Ascending aorta (tissue), 2 donors: ENCODE results near the gene ALG11. TPM values are rescaled to one million over a fixed set of nuclear protein-coding genes. Genes with fewer than 3 reads are reported as not detected.

Source experiments
- DNase-seq, 2 donors: peaks; one replicate each; pipeline ENCODE4 v3.0.0-alpha.2; 2019; ENCODE audit warnings: low spot score in 2 of 2
- H3K27ac ChIP-seq, 2 donors: fragments of 200-600 bp; sonication (generic); one replicate each; pipeline ENCODE4 v1.5.1; 2016 to 2017; ENCODE audit warnings: mild to moderate bottlenecking in 1 of 2
- H3K27me3 ChIP-seq: fragments of 200-600 bp; sonication (generic); one replicate; pipeline ENCODE4 v1.5.1; 2017
- H3K36me3 ChIP-seq, 2 donors: fragments of 200-600 bp; sonication (generic); one replicate each; pipeline ENCODE4 v1.5.1; 2016
- H3K4me1 ChIP-seq, 2 donors: fragments of 200-600 bp; sonication (generic); one replicate each; pipeline ENCODE4 v1.5.1; 2016 to 2017; ENCODE audit warnings: mild to moderate bottlenecking in 1 of 2
- H3K4me3 ChIP-seq, 2 donors: fragments of 200-600 bp; sonication (generic); one replicate each; pipeline ENCODE4 v1.5.1; 2016 to 2017; ENCODE audit warnings: mild to moderate bottlenecking in 1 of 2
- H3K9me3 ChIP-seq, 2 donors: fragments of 200-600 bp; sonication (generic); one replicate each; pipeline ENCODE4 v1.5.1; 2016
- intact Hi-C: fragments of 100-400 bp; cut with DNase I; formaldehyde crosslinking; loops from one replicate; pipeline ENCODE4 v1.15.1; 2023
- total RNA-seq: library from RNA; depleted of rRNA; stranded (reverse); fragments of >200 nt; gene quantifications from one replicate; pipeline ENCODE4 v1.1.0, GENCODE V29; 2016
- TF ChIP-seq, protein P1 (sequence below), 3 experiments: fragments of 200-600 bp in 2 of 3; fragments of 450-650 bp in 1 of 3; sonication (generic) in 2 of 3; IDR thresholded peaks; one replicate each; pipeline ENCODE4 v1.5.1; 2016 to 2019; ENCODE audit warnings: antibody characterized with exemption in 3 of 3, mild to moderate bottlenecking in 1 of 3, moderate library complexity in 1 of 3

Gene ALG11
- total RNA-seq, 1 donor from 2014 or later, result 13.6 TPM

- Histone ChIP-seq H3K9me3 (no peaks in the 10 kb centered on the region), H3K27me3 (no peaks in the 10 kb centered on the region), H3K4me1 (peaks cover 0 to 9% of the 10 kb centered on the region in 2 donors), H3K36me3 (no peaks in the 10 kb centered on the region), H3K27ac (peak overlapping the region; percentile 22 to 65), H3K4me3 (peak overlapping the region; percentile 73 to 75)
- no peak for DNase-seq
- TF ChIP-seq, protein P1, sequence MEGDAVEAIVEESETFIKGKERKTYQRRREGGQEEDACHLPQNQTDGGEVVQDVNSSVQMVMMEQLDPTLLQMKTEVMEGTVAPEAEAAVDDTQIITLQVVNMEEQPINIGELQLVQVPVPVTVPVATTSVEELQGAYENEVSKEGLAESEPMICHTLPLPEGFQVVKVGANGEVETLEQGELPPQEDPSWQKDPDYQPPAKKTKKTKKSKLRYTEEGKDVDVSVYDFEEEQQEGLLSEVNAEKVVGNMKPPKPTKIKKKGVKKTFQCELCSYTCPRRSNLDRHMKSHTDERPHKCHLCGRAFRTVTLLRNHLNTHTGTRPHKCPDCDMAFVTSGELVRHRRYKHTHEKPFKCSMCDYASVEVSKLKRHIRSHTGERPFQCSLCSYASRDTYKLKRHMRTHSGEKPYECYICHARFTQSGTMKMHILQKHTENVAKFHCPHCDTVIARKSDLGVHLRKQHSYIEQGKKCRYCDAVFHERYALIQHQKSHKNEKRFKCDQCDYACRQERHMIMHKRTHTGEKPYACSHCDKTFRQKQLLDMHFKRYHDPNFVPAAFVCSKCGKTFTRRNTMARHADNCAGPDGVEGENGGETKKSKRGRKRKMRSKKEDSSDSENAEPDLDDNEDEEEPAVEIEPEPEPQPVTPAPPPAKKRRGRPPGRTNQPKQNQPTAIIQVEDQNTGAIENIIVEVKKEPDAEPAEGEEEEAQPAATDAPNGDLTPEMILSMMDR (IDR thresholded peaks at IDR 0.05), result no peak
- intact Hi-C loops, result loop anchor here (1.0 to 5.0 kb wide), 6 partner anchors 116 to 560 kb away; partner anchors contain the start of genes CKAP2, DHRS12, INTS6 and WDFY2
These were observed 276 bp downstream of the ALG11 start for GRCh38 chr13:52012512-52012836.

DNA sequence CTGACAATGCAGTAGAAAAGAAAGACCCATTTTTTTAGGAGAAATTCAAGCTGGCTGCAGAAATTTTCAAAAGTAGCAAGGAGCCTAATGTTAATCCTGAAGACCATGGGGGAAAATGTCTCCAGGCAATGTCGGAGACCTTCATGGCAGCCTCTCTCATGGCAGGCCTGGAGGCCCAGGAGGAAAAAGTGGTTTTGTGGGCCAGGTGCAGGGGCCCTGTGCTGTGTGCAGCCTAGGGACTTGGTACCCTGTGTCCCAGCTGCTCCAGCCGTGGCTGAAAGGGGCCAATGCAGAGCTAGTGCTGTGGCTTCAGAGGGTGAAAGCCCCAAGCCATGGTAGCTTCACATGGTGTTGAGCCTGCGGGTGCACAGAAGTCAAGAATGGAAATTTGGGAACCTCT, 4.1 kb downstream of the ALG11 start:
- no peaks in the 10 kb centered on the region for H3K27me3 ChIP-seq
- intact Hi-C loops, result no loop called here
- no peak overlapping the region for H3K4me3 ChIP-seq

DNA sequence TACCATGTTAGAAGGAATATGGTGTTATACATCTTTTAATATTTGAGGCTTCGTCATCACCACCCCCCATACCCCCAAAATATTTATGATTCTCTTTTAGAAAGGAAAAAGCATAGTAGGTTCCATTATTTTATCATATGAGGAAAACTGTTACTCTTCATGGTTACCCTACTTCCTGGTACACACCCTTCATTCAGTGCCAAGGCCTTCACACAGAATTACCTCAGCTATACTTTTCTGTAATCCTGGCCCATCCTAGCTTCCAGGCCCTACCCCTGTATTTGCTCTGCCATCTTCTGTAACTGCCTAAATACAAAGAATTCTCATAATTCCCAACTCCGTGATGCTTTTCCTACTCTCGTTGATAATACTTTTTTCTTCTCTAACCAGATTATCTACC, 8.0 kb downstream of the ALG11 start:
- H3K27me3 ChIP-seq, result no peaks in the 10 kb centered on the region
- DNase-seq, result no peak
- peaks cover 46 to 62% of the 10 kb centered on the region in 2 donors for H3K36me3 ChIP-seq
- TF ChIP-seq, protein P1 (IDR thresholded peaks at IDR 0.05), result no peak
- intact Hi-C loops, result no loop called here
- peaks cover 0 to 4% of the 10 kb centered on the region in 2 donors for H3K9me3 ChIP-seq
- no peaks in the 10 kb centered on the region for H3K4me1 ChIP-seq
- H3K4me3 ChIP-seq, result no peak overlapping the region
- H3K27ac ChIP-seq, result no peak overlapping the region

More for the DNA sequence above, 4.1 kb downstream of the ALG11 start:
- Histone ChIP-seq H3K9me3 (no peaks in the 10 kb centered on the region), H3K27ac (no peak overlapping the region), H3K36me3 (peaks cover 15 to 24% of the 10 kb centered on the region in 2 donors), H3K4me1 (peaks cover 0 to 9% of the 10 kb centered on the region in 2 donors)
- no peak for DNase-seq
- TF ChIP-seq, protein P1 (IDR thresholded peaks at IDR 0.05), result no peak

GRCh38 chr13:52022356-52022755, 10.2 kb downstream of the ALG11 start:
- no peaks in the 10 kb centered on the region for H3K4me1 ChIP-seq
- no peaks in the 10 kb centered on the region for H3K27me3 ChIP-seq
- peaks cover 4 to 6% of the 10 kb centered on the region in 2 donors for H3K9me3 ChIP-seq
- TF ChIP-seq, protein P1 (IDR thresholded peaks at IDR 0.05), result no peak
- intact Hi-C loops, result no loop called here
- H3K36me3 ChIP-seq, result peaks cover 59 to 84% of the 10 kb centered on the region in 2 donors
- no peak overlapping the region for H3K27ac ChIP-seq
- DNase-seq, result no peak
- H3K4me3 ChIP-seq, result no peak overlapping the region

DNA sequence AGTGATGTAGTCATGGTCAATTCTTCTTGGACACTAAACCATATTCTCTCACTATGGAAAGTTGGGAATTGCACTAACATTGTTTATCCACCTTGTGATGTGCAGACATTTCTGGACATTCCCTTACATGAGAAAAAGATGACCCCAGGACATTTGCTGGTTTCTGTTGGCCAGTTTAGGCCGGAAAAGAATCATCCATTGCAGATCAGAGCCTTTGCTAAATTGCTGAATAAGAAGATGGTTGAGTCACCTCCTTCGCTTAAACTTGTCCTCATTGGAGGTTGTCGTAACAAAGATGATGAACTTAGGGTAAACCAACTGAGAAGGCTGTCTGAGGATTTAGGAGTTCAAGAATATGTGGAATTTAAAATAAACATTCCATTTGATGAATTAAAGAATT, 12.3 kb downstream of the ALG11 start, which contains the start of gene UTP14C:
UTP14C (plus strand) TSS at position 211 of the 400 bp plus-strand sequence. CDS start 4,114 bp downstream, outside the sequence.
- peaks cover 6 to 11% of the 10 kb centered on the region in 2 donors for H3K9me3 ChIP-seq
- H3K27me3 ChIP-seq, result no peaks in the 10 kb centered on the region
- TF ChIP-seq, protein P1 (IDR thresholded peaks at IDR 0.05), result no peak
- no peak within 1 kb of the TSS for H3K27ac ChIP-seq
- no peaks in the 10 kb centered on the region for H3K4me1 ChIP-seq
- intact Hi-C loops, result no loop called here
- no peak for DNase-seq
- peaks cover 66 to 100% of the 10 kb centered on the region in 2 donors for H3K36me3 ChIP-seq
- no peak within 1 kb of the TSS for H3K4me3 ChIP-seq
